Mesendoderm (in vitro differentiated cells): Measurements from ENCODE around the gene PCDHGA7.
A peak's percentile ranks its signal among the peaks of the same experiment; 100 is the strongest.
"Not testable (repeated sequence)": the region's sequence is repeated elsewhere in the genome, so short reads cannot be mapped to it uniquely, and the experiment has no call there.

Experiments
- DNase-seq: peaks from one replicate; pipeline ENCODE4 v3.0.0; 2013
- H2AK5ac ChIP-seq: 2 replicates; pipeline ENCODE4 v1.6.1; 2013; ENCODE audit warnings: low read length, inconsistent platforms
- H2BK120ac ChIP-seq: 2 replicates; pipeline ENCODE4 v1.6.1; 2013; ENCODE audit warnings: low read depth, mild to moderate bottlenecking, low read length, moderate library complexity, mixed read lengths
- H2BK15ac ChIP-seq: replicated peaks from 2 replicates; pipeline ENCODE4 v1.6.1; 2013; ENCODE audit warnings: low read depth, mild to moderate bottlenecking, moderate library complexity
- H2BK5ac ChIP-seq: 2 replicates; pipeline ENCODE4 v1.6.1; 2013; ENCODE audit warnings: low read length, inconsistent platforms
- H3K18ac ChIP-seq: 2 replicates; pipeline ENCODE4 v1.6.1; 2013; ENCODE audit warnings: mild to moderate bottlenecking, low read length, mixed read lengths
- H3K23ac ChIP-seq: one replicate; pipeline ENCODE4 v1.6.1; 2013; ENCODE audit warnings: low read length
- H3K27ac ChIP-seq: 2 replicates; pipeline ENCODE4 v1.5.1; 2013; ENCODE audit warnings: low read depth, mild to moderate bottlenecking, inconsistent platforms, low read length, moderate library complexity
- H3K27me3 ChIP-seq: 2 replicates; pipeline ENCODE4 v1.6.1; 2013; ENCODE audit warnings: low read length, control low read depth, mild to moderate bottlenecking, inconsistent platforms; ENCODE audit not compliant: insufficient read depth, poor library complexity
- H3K36me3 ChIP-seq: 2 replicates; pipeline ENCODE4 v1.6.1; 2013; ENCODE audit warnings: low read length, inconsistent platforms; ENCODE audit not compliant: control insufficient read depth, insufficient read depth
- H3K4ac ChIP-seq: one replicate; pipeline ENCODE4 v1.6.1; 2013; ENCODE audit warnings: low read depth, mild to moderate bottlenecking, low read length, moderate library complexity
- H3K4me1 ChIP-seq: 2 replicates; pipeline ENCODE4 v1.6.1; 2013; ENCODE audit warnings: low read depth, low read length, inconsistent platforms; ENCODE audit not compliant: control insufficient read depth
- H3K4me2 ChIP-seq: 2 replicates; pipeline ENCODE4 v1.6.1; 2013; ENCODE audit warnings: low read length
- H3K4me3 ChIP-seq: 2 replicates; pipeline ENCODE4 v1.5.1; 2013; ENCODE audit warnings: mild to moderate bottlenecking, low read length
- H3K56ac ChIP-seq: one replicate; pipeline ENCODE4 v1.6.1; 2013; ENCODE audit warnings: low read length
- H3K79me1 ChIP-seq: 2 replicates; pipeline ENCODE4 v1.6.1; 2013; ENCODE audit warnings: low read length, inconsistent platforms
- H3K79me2 ChIP-seq: 2 replicates; pipeline ENCODE4 v1.6.1; 2013; ENCODE audit warnings: mild to moderate bottlenecking, low read length; ENCODE audit not compliant: control insufficient read depth, insufficient read depth
- H3K9ac ChIP-seq: 2 replicates; pipeline ENCODE4 v1.6.1; 2013; ENCODE audit warnings: low read length, inconsistent platforms
- H4K5ac ChIP-seq: one replicate; pipeline ENCODE4 v1.6.1; 2013; ENCODE audit warnings: low read length
- H4K8ac ChIP-seq: one replicate; pipeline ENCODE4 v1.6.1; 2013; ENCODE audit warnings: low read depth, mild to moderate bottlenecking, control low read depth, low read length, moderate library complexity
- WGBS: extraction: QIAGEN DNeasy Blood & Tissue Kit; methylation state at CpG from one replicate; pipeline ENCODE4 v1.1.7; 2013; ENCODE audit warnings: low lambda C conversion rate, missing lambda C conversion rate; ENCODE audit not compliant: insufficient coverage; ENCODE audit errors: extremely low coverage; 5-methylcytosine and 5-hydroxymethylcytosine counted together

The PCDHGA7 gene

GRCh38 chr5:141343953-141344463, 38.5 kb upstream of the PCDHGA7 start:
- no peak overlapping the region for H2BK5ac ChIP-seq
- H3K27me3 ChIP-seq: no peaks in the 10 kb centered on the region
- no peak overlapping the region for H2AK5ac ChIP-seq
- H3K4me1 ChIP-seq: no peaks in the 10 kb centered on the region
- WGBS: no CpG with 5 or more reads among the region's 31 CpGs
- no peak overlapping the region for H3K23ac ChIP-seq
- H3K18ac ChIP-seq: no peak overlapping the region
- no peaks in the 10 kb centered on the region for H3K36me3 ChIP-seq
- H3K79me1 ChIP-seq: no peaks in the 10 kb centered on the region
- H3K4me3 ChIP-seq: no peak overlapping the region
- no peak overlapping the region for H3K4ac ChIP-seq
- H3K56ac ChIP-seq: no peak overlapping the region
- no peak overlapping the region for H4K5ac ChIP-seq
- no peaks in the 10 kb centered on the region for H3K79me2 ChIP-seq
- H4K8ac ChIP-seq: no peak overlapping the region
- no peak overlapping the region for H3K27ac ChIP-seq
- H3K9ac ChIP-seq: no peak overlapping the region
- no peak for DNase-seq
- H2BK15ac ChIP-seq: no peak overlapping the region
- no peak overlapping the region for H3K4me2 ChIP-seq
- no peak overlapping the region for H2BK120ac ChIP-seq

DNA sequence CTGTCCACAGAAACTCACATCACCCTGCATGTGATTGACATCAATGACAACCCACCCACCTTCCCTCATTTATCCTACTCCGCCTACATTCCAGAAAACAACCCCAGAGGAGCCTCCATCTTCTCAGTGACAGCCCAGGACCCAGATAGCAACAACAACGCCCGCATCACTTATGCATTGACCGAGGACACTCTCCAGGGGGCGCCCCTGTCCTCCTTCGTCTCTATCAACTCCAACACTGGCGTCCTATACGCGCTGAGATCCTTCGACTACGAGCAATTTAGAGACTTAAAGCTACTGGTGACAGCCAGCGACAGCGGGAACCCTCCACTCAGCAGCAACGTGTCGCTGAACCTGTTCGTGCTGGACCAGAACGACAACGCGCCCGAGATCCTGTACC, 37.2 kb upstream of the PCDHGA7 start:
- WGBS: no CpG with 5 or more reads among the region's 20 CpGs
- H3K79me1 ChIP-seq: no peaks in the 10 kb centered on the region
- no peak overlapping the region for H3K9ac ChIP-seq
- no peaks in the 10 kb centered on the region for H3K4me1 ChIP-seq
- H4K8ac ChIP-seq: no peak overlapping the region
- H2BK15ac ChIP-seq: no peak overlapping the region
- no peak overlapping the region for H3K23ac ChIP-seq
- H2BK120ac ChIP-seq: no peak overlapping the region
- H3K4me3 ChIP-seq: no peak overlapping the region
- no peak overlapping the region for H3K56ac ChIP-seq
- no peak overlapping the region for H4K5ac ChIP-seq
- no peak overlapping the region for H3K27ac ChIP-seq
- H2AK5ac ChIP-seq: no peak overlapping the region
- H3K27me3 ChIP-seq: no peaks in the 10 kb centered on the region
- no peak overlapping the region for H3K18ac ChIP-seq
- no peak for DNase-seq
- no peaks in the 10 kb centered on the region for H3K36me3 ChIP-seq
- H2BK5ac ChIP-seq: no peak overlapping the region
- H3K4ac ChIP-seq: no peak overlapping the region
- H3K79me2 ChIP-seq: no peaks in the 10 kb centered on the region
- no peak overlapping the region for H3K4me2 ChIP-seq

DNA sequence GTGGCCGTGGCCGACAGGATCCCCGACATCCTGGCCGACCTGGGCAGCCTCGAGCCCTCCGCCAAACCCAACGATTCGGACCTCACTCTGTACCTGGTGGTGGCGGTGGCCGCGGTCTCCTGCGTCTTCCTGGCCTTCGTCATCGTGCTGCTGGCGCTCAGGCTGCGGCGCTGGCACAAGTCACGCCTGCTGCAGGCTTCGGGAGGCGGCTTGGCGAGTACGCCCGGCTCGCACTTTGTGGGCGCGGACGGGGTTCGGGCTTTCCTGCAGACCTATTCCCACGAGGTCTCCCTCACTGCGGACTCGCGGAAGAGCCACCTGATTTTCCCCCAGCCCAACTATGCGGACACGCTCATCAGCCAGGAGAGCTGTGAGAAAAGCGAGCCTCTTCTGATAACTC, 36.5 kb upstream of the PCDHGA7 start:
- not testable (repeated sequence) for H3K56ac ChIP-seq, H2AK5ac ChIP-seq, H3K18ac ChIP-seq, H2BK15ac ChIP-seq, H3K27ac ChIP-seq, H3K36me3 ChIP-seq, H4K8ac ChIP-seq, H3K4me3 ChIP-seq, H3K23ac ChIP-seq, H2BK5ac ChIP-seq, H2BK120ac ChIP-seq, H3K9ac ChIP-seq, H3K4me2 ChIP-seq, H4K5ac ChIP-seq, H3K27me3 ChIP-seq, DNase-seq, H3K4ac ChIP-seq, H3K4me1 ChIP-seq, H3K79me1 ChIP-seq, H3K79me2 ChIP-seq
- no CpG with 5 or more reads among the region's 35 CpGs for WGBS

- Histone ChIP-seq H2BK5ac (no peak within 1 kb of the TSS), H3K79me1 (no peaks in the 10 kb centered on the region), H3K79me2 (no peaks in the 10 kb centered on the region), H3K56ac (peak within 1 kb of the TSS; percentile 17), H3K4me3 (no peak within 1 kb of the TSS), H3K18ac (no peak within 1 kb of the TSS), H3K4ac (no peak within 1 kb of the TSS), H3K4me2 (no peak within 1 kb of the TSS), H3K36me3 (no peaks in the 10 kb centered on the region), H4K5ac (no peak within 1 kb of the TSS), H2BK15ac (no peak within 1 kb of the TSS), H4K8ac (no peak within 1 kb of the TSS), H3K27me3 (no peaks in the 10 kb centered on the region), H3K27ac (no peak within 1 kb of the TSS), H3K9ac (no peak within 1 kb of the TSS), H3K23ac (no peak within 1 kb of the TSS), H2BK120ac (no peak within 1 kb of the TSS), H3K4me1 (no peaks in the 10 kb centered on the region), H2AK5ac (no peak within 1 kb of the TSS)
- 100% methylated on average over 6 of the region's 29 CpGs for WGBS
- peak; percentile 85 for DNase-seq
These were observed 32.5 kb upstream of the PCDHGA7 start, which contains the start of gene PCDHGB1 for GRCh38 chr5:141349917-141350619. PCDHGB1 (plus strand) TSS chr5:141350099; CDS start chr5:141350261, 162 bp downstream.

GRCh38 chr5:141351591-141351990, 31.0 kb upstream of the PCDHGA7 start:
- Histone ChIP-seq H2BK5ac (no peak overlapping the region), H3K4me1 (no peaks in the 10 kb centered on the region), H3K9ac (no peak overlapping the region), H3K27me3 (no peaks in the 10 kb centered on the region), H4K5ac (no peak overlapping the region), H3K23ac (no peak overlapping the region), H2BK15ac (no peak overlapping the region), H2AK5ac (no peak overlapping the region), H4K8ac (no peak overlapping the region), H3K4me3 (no peak overlapping the region), H3K79me2 (no peaks in the 10 kb centered on the region), H3K27ac (no peak overlapping the region), H3K4me2 (no peak overlapping the region), H3K18ac (no peak overlapping the region), H2BK120ac (no peak overlapping the region), H3K36me3 (no peaks in the 10 kb centered on the region), H3K56ac (no peak overlapping the region), H3K4ac (no peak overlapping the region), H3K79me1 (no peaks in the 10 kb centered on the region)
- WGBS: no CpG with 5 or more reads among the region's 36 CpGs
- DNase-seq: no peak
